ENCODE data around the gene ALX1.

DNA sequence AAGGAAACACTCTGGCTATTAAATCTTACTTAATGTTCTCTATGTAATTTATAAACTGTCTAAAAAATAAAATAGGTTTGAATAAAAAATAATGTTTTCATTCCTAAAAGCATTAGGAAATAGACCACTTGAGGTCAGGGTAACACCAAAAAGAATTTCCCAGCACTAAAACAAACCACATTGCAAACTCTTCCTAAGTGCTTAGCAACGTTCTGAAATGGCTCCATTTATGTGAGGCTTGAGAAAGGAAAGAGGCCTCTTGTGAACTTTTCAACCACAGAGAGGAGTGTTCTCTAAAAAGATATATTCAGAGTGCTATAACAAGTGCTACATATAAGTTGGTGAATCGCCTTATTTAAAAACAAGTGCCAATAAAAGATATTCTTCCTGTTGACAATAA, 42.7 kb downstream of the ALX1 start:
- TF ChIP-seq, protein P1, sequence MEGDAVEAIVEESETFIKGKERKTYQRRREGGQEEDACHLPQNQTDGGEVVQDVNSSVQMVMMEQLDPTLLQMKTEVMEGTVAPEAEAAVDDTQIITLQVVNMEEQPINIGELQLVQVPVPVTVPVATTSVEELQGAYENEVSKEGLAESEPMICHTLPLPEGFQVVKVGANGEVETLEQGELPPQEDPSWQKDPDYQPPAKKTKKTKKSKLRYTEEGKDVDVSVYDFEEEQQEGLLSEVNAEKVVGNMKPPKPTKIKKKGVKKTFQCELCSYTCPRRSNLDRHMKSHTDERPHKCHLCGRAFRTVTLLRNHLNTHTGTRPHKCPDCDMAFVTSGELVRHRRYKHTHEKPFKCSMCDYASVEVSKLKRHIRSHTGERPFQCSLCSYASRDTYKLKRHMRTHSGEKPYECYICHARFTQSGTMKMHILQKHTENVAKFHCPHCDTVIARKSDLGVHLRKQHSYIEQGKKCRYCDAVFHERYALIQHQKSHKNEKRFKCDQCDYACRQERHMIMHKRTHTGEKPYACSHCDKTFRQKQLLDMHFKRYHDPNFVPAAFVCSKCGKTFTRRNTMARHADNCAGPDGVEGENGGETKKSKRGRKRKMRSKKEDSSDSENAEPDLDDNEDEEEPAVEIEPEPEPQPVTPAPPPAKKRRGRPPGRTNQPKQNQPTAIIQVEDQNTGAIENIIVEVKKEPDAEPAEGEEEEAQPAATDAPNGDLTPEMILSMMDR (IDR thresholded peaks at IDR 0.05) = no peak
- no peak for TF ChIP-seq POLR2A (IDR thresholded peaks at IDR 0.05)

Data from body of pancreas (tissue), 4 donors.